ENCODE measurements around the gene SOX3.

SOX3 gene

DNA sequence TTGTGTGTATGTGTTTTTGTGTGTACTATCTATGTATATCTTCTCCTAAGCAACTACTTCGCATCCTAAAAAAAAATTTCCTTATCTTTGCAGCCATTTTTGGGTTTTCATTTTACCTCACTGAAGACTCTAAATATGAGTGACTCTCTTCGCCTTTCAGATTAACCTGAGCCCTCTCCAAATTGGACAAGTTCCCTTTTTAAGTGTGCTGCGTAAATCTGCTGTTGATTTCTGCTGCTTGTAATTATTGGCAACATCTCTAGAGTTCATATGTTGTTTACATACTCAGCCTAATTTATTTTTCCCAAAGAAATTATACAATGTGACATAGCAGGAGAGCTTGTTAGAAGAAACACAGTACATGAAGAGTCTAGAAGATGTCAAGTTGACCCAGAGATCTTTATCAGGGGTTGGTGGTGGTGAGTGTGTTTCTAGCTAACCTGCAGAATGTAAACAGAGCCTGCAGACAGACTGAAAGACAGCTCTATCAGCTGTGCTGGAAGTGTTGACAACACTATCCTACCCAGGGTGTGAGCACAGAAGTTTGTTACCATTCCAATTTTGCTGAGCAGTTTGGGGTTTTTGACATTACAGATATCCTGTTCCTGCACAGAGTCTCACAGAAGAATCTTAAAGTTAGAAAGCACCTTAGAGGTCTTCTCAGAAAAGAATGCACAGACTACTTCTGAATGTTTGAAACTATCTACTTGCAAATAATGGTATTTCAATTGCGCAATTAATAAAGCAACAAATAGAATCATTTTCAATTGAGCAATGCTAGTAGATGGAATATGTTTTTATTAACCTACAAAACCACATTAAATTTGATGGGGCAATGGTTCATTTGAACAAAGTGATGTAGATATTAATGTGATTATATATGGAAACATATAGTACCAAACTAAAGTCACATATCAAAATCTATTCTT, 12.5 kb downstream of the SOX3 start:
- no peak for DNase-seq

- DNase-seq = no peak
Observed at GRCh38 chrX:140480765-140481164, 24.1 kb downstream of the SOX3 start.

- DNase-seq = no peak
Observed at GRCh38 chrX:140477987-140478386, 26.9 kb downstream of the SOX3 start.

GRCh38 chrX:140475025-140475424, 29.8 kb downstream of the SOX3 start:
- no peak for DNase-seq

- DNase-seq = no peak
Observed at GRCh38 chrX:140467211-140467610, 37.7 kb downstream of the SOX3 start.

Measured in NCI-H2171 (cell line).